Measurements from ENCODE around the gene OSBPL8.

The OSBPL8 gene

DNA sequence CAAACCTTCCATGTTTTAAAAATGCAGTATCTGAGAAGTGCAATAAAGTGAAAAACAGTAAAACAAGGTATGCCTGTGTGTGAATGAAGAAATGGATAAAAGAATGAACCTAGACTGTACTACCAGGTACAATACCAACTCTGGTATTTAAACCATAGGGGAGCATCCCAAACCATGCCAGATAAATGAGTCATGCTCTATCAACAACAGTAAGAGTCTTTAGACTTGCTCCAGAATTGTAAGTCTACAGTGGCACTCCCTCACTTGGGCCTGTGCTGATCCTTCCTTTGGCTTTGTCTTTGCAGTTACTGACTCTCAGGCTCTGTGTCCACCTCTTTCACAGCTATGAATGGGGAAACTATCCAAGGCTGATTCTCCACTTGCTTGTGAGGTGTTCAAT is 249.5 kb downstream of the OSBPL8 start:
- no peak for DNase-seq (ENCODE audit: low read depth, low spot score)

DNA sequence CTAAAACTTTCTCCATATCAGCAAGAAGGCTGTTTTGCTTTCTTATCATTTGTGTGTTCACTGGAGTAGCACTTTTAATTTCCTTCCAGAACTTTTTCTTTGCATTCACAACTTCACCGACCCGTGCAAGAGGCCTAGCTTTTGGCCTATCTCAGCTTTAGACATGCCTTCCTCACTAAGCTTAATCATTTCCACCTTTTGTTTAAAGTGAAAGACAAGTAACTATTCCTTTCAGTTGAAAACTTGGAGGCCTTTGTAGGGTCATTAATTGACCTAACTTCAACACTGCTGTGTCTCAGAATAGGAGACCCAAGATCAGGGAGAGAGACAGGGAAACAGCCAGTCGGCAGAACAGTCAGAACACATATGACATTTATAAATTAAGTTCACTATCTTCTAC is 250.7 kb downstream of the OSBPL8 start:
- no peak for DNase-seq (ENCODE audit: low read depth, low spot score)

DNA sequence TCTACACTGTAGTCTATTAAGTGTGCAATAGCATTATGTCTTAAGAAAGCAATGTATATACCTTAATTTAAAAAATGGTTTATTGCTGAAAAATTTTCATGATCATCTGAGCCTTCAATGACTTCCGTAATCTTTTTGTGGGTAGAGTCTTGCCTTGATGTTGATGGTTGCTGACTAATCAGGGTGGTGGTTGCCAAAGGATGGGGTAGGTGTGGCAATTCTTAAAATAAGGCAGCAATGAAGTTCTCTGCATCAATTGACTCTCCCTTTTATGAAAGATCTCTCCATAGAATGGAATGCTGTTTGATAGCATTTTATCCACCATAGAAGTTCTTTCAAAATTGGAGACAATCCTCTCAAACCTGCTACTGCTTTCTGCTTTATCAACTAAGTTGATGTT is 252.5 kb downstream of the OSBPL8 start:
- no peak for DNase-seq (ENCODE audit: low read depth, low spot score)

DNA sequence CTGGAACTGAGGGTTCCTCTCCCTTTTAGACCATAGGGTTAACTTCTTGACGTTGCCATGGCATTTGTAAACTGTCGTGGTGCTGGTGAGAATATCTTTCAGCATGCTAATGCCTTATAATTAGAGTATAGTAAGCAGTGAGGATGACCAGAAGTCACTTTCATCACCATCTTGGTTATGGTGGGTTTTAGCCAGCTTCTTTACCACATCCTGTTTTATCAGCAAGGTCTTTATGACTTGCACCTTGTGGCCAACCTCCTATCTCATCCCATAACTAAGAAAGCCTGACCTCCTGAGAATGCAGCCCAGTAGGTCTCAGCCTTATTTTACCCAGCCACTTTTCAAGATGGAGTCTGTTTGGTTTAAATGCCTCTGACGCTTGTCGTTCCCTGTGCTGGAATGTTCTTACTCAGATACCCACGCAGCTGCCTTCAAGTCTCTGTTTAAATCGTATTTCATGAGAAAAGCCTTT is 255.5 kb downstream of the OSBPL8 start:
- DNase-seq (ENCODE audit: low read depth, low spot score), result no peak

DNA sequence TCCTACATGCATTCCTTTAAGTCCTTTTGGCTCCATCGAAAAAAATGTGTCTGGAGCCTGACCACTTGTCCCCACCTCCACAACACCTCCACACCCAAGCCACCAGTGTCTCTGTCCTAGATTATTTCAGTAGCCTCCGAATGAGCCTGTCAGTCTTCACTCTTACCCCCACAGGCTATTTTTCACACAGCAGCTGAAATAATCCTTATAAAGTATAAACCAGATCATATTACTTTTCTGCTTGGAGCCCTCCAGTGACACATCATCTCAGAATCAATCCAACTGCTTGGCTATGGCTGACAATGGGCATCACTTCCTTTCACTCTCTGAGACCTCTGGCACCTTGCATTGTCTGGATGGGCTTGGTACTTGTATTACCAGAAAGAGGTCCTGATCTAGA is 256.2 kb downstream of the OSBPL8 start:
- DNase-seq (ENCODE audit: low read depth, low spot score), result no peak

Measured in iPS DF 19.7 (cell line).